Mesendoderm (in vitro differentiated cells): ENCODE results near the gene CDH24.

Experiments used
- DNase-seq: peaks from one replicate; pipeline ENCODE4 v3.0.0; 2013
- H2AK5ac ChIP-seq: 2 replicates; pipeline ENCODE4 v1.6.1; 2013; ENCODE audit warnings: low read length, inconsistent platforms
- H2BK120ac ChIP-seq: 2 replicates; pipeline ENCODE4 v1.6.1; 2013; ENCODE audit warnings: low read depth, mild to moderate bottlenecking, low read length, moderate library complexity, mixed read lengths
- H2BK15ac ChIP-seq: replicated peaks from 2 replicates; pipeline ENCODE4 v1.6.1; 2013; ENCODE audit warnings: low read depth, mild to moderate bottlenecking, moderate library complexity
- H2BK5ac ChIP-seq: 2 replicates; pipeline ENCODE4 v1.6.1; 2013; ENCODE audit warnings: low read length, inconsistent platforms
- H3K18ac ChIP-seq: 2 replicates; pipeline ENCODE4 v1.6.1; 2013; ENCODE audit warnings: mild to moderate bottlenecking, low read length, mixed read lengths
- H3K23ac ChIP-seq: one replicate; pipeline ENCODE4 v1.6.1; 2013; ENCODE audit warnings: low read length
- H3K27ac ChIP-seq: 2 replicates; pipeline ENCODE4 v1.5.1; 2013; ENCODE audit warnings: low read depth, mild to moderate bottlenecking, inconsistent platforms, low read length, moderate library complexity
- H3K27me3 ChIP-seq: 2 replicates; pipeline ENCODE4 v1.6.1; 2013; ENCODE audit warnings: low read length, control low read depth, mild to moderate bottlenecking, inconsistent platforms; ENCODE audit not compliant: insufficient read depth, poor library complexity
- H3K36me3 ChIP-seq: 2 replicates; pipeline ENCODE4 v1.6.1; 2013; ENCODE audit warnings: low read length, inconsistent platforms; ENCODE audit not compliant: control insufficient read depth, insufficient read depth
- H3K4ac ChIP-seq: one replicate; pipeline ENCODE4 v1.6.1; 2013; ENCODE audit warnings: low read depth, mild to moderate bottlenecking, low read length, moderate library complexity
- H3K4me1 ChIP-seq: 2 replicates; pipeline ENCODE4 v1.6.1; 2013; ENCODE audit warnings: low read depth, low read length, inconsistent platforms; ENCODE audit not compliant: control insufficient read depth
- H3K4me2 ChIP-seq: 2 replicates; pipeline ENCODE4 v1.6.1; 2013; ENCODE audit warnings: low read length
- H3K4me3 ChIP-seq: 2 replicates; pipeline ENCODE4 v1.5.1; 2013; ENCODE audit warnings: mild to moderate bottlenecking, low read length
- H3K56ac ChIP-seq: one replicate; pipeline ENCODE4 v1.6.1; 2013; ENCODE audit warnings: low read length
- H3K79me1 ChIP-seq: 2 replicates; pipeline ENCODE4 v1.6.1; 2013; ENCODE audit warnings: low read length, inconsistent platforms
- H3K79me2 ChIP-seq: 2 replicates; pipeline ENCODE4 v1.6.1; 2013; ENCODE audit warnings: mild to moderate bottlenecking, low read length; ENCODE audit not compliant: control insufficient read depth, insufficient read depth
- H3K9ac ChIP-seq: 2 replicates; pipeline ENCODE4 v1.6.1; 2013; ENCODE audit warnings: low read length, inconsistent platforms
- H4K5ac ChIP-seq: one replicate; pipeline ENCODE4 v1.6.1; 2013; ENCODE audit warnings: low read length
- H4K8ac ChIP-seq: one replicate; pipeline ENCODE4 v1.6.1; 2013; ENCODE audit warnings: low read depth, mild to moderate bottlenecking, control low read depth, low read length, moderate library complexity
- WGBS: extraction: QIAGEN DNeasy Blood & Tissue Kit; methylation state at CpG from one replicate; pipeline ENCODE4 v1.1.7; 2013; ENCODE audit warnings: low lambda C conversion rate, missing lambda C conversion rate; ENCODE audit not compliant: insufficient coverage; ENCODE audit errors: extremely low coverage; 5-methylcytosine and 5-hydroxymethylcytosine counted together

The CDH24 gene

DNA sequence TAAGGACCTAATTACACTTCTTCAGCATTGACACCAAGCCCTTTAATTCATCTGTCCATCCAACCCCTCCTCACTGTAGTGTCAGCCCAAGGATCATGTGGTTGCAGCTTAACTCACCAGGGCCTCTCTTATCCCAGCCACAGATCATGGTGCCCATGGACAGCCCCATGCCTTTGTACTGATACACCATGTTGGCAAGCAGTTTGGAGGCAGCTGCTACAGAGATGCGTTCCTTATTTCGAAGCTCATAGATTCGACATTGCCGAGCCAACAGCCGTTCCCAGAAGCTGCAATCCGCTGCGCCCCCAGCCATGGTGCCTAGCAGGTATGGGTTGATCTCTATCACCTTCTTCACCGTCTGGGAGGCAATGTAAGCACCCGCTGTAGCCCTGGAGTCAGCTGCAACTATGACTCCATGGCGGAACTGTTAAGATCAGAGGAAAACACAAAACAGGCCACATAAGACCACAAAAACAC is 24.0 kb downstream of the CDH24 start:
- peak overlapping the region; percentile 96 for H3K4me2 ChIP-seq
- H3K4ac ChIP-seq = no peak overlapping the region
- H2BK5ac ChIP-seq = no peak overlapping the region
- H2BK15ac ChIP-seq = no peak overlapping the region
- no peak overlapping the region for H3K23ac ChIP-seq
- H3K36me3 ChIP-seq = peaks cover 10% of the 10 kb centered on the region
- H3K9ac ChIP-seq = peak overlapping the region; percentile 99
- no peak overlapping the region for H2AK5ac ChIP-seq
- H3K56ac ChIP-seq = peak overlapping the region; percentile 98
- H3K27ac ChIP-seq = no peak overlapping the region
- no peak overlapping the region for H3K18ac ChIP-seq
- no peaks in the 10 kb centered on the region for H3K27me3 ChIP-seq
- H3K4me3 ChIP-seq = no peak overlapping the region
- H4K8ac ChIP-seq = no peak overlapping the region
- no peak overlapping the region for H2BK120ac ChIP-seq
- no peak for DNase-seq
- H4K5ac ChIP-seq = no peak overlapping the region
- no CpG with 5 or more reads among the region's 10 CpGs for WGBS
- peaks cover 14% of the 10 kb centered on the region for H3K79me1 ChIP-seq
- H3K79me2 ChIP-seq = peaks cover 26% of the 10 kb centered on the region
- peaks cover 2% of the 10 kb centered on the region for H3K4me1 ChIP-seq

DNA sequence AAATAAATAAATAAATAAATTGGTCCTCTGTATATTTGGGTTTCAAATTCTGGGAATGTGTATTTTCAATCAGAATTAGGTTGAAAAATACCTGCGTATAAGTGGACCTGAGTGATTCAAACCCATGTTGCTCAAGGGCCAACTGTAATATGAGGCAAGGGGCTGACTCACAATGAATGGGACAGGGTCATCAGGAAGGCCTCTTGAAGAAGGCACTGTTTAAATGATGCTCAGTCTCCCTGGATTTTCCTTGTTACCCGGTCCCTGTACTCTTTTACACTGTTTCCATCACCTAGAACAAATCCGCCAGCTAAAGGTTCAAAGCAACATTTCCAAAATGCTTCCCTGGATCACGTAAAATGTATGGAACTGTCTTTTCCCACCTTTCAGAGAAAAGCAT is 26.4 kb downstream of the CDH24 start:
- Histone ChIP-seq H3K23ac (no peak overlapping the region), H4K5ac (no peak overlapping the region), H2AK5ac (no peak overlapping the region), H3K4me3 (no peak overlapping the region), H2BK120ac (no peak overlapping the region), H3K79me2 (peaks cover 28% of the 10 kb centered on the region), H3K27ac (no peak overlapping the region), H3K79me1 (peaks cover 14% of the 10 kb centered on the region), H3K56ac (no peak overlapping the region), H3K9ac (no peak overlapping the region), H4K8ac (no peak overlapping the region), H3K36me3 (peaks cover 11% of the 10 kb centered on the region), H3K18ac (no peak overlapping the region), H3K4me2 (no peak overlapping the region), H3K27me3 (no peaks in the 10 kb centered on the region), H3K4me1 (peaks cover 4% of the 10 kb centered on the region), H2BK5ac (no peak overlapping the region), H2BK15ac (no peak overlapping the region), H3K4ac (no peak overlapping the region)
- DNase-seq = no peak
- WGBS = no CpG with 5 or more reads among the region's 4 CpGs

- peaks cover 12% of the 10 kb centered on the region for H3K36me3 ChIP-seq
- H2AK5ac ChIP-seq = no peak overlapping the region
- H3K18ac ChIP-seq = no peak overlapping the region
- no peak overlapping the region for H4K8ac ChIP-seq
- no peak overlapping the region for H3K56ac ChIP-seq
- no CpG with 5 or more reads among the region's 2 CpGs for WGBS
- H2BK120ac ChIP-seq = no peak overlapping the region
- H3K79me2 ChIP-seq = peaks cover 20% of the 10 kb centered on the region
- no peak overlapping the region for H3K4ac ChIP-seq
- DNase-seq = no peak
- no peak overlapping the region for H3K23ac ChIP-seq
- H3K27ac ChIP-seq = no peak overlapping the region
- no peaks in the 10 kb centered on the region for H3K27me3 ChIP-seq
- no peak overlapping the region for H2BK5ac ChIP-seq
- H3K4me2 ChIP-seq = no peak overlapping the region
- peaks cover 15% of the 10 kb centered on the region for H3K4me1 ChIP-seq
- H3K4me3 ChIP-seq = no peak overlapping the region
- no peak overlapping the region for H4K5ac ChIP-seq
- peaks cover 15% of the 10 kb centered on the region for H3K79me1 ChIP-seq
- no peak overlapping the region for H3K9ac ChIP-seq
- no peak overlapping the region for H2BK15ac ChIP-seq
Observed at GRCh38 chr14:23028799-23029198, 28.5 kb downstream of the CDH24 start.

DNA sequence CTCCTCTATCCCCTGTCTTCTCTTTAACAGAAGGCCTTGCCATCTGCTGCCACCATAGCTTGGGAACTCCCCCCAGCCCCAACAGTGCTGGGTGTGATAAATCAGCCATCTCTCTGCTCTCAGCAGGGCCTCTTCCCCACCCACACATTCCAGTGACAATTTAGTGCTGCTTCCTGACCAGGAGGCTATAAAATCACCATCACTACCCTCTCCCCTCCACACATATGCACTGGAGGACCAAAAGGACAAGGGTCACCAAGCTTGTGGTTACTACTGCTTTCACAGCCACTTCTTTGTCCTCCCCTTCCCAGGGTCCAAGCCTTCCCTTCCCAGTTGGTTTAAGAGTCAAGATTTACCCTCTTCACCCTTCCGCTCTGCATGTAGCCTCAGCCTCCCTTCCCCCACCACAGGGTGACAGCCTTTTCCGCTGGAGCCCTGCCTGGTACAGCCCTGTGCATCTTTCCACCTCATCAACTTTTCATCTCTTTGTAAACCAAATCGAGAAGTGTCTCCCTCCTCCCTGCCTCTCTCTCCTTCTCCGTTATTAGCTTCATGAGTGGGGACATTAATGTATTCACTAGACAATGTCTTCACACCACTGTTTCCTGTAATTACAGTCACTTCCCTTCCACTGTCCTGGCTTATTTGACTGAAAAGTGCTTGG is 32.0 kb downstream of the CDH24 start:
- no peak overlapping the region for H3K9ac ChIP-seq
- no peak overlapping the region for H3K18ac ChIP-seq
- H3K27me3 ChIP-seq = no peaks in the 10 kb centered on the region
- H3K4me3 ChIP-seq = no peak overlapping the region
- H3K4me1 ChIP-seq = peaks cover 32% of the 10 kb centered on the region
- no peak overlapping the region for H3K4ac ChIP-seq
- H4K5ac ChIP-seq = no peak overlapping the region
- H3K79me2 ChIP-seq = peaks cover 9% of the 10 kb centered on the region
- H3K56ac ChIP-seq = peak overlapping the region; percentile 34
- H2BK5ac ChIP-seq = no peak overlapping the region
- H2BK120ac ChIP-seq = no peak overlapping the region
- no peak overlapping the region for H4K8ac ChIP-seq
- H3K79me1 ChIP-seq = peaks cover 5% of the 10 kb centered on the region
- peak overlapping the region; percentile 10 for H3K27ac ChIP-seq
- WGBS = no CpG with 5 or more reads among the region's 4 CpGs
- no peak overlapping the region for H2BK15ac ChIP-seq
- H3K4me2 ChIP-seq = no peak overlapping the region
- H2AK5ac ChIP-seq = no peak overlapping the region
- peak; percentile 59 for DNase-seq
- peaks cover 7% of the 10 kb centered on the region for H3K36me3 ChIP-seq
- H3K23ac ChIP-seq = no peak overlapping the region

DNA sequence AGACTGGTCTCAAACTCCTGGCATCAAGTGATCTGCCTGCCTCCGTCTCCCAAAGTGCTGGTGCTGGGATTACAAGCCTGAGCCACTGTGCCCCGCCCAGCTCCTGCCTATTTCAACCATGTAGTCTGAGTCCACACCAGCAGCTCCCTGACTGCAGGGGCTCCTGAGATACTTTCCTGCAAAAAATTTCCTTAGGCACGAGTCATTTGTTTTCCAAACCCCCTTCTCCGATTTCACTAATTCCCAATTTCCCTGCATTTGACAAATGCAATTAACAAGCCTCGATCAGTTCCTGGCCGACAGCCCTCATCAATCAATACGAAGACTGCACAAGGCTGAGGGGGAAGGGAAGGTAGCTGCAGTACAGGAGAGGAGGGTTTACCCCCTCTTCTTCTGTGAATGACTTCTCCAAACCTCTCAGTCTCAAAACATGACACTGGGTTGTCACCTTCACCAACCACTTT is 32.7 kb downstream of the CDH24 start:
- Histone ChIP-seq H3K36me3 (peaks cover 7% of the 10 kb centered on the region), H4K5ac (no peak overlapping the region), H3K4me3 (no peak overlapping the region), H3K9ac (no peak overlapping the region), H2AK5ac (no peak overlapping the region), H3K27me3 (no peaks in the 10 kb centered on the region), H4K8ac (no peak overlapping the region), H3K79me1 (peaks cover 5% of the 10 kb centered on the region), H3K4me1 (peaks cover 32% of the 10 kb centered on the region), H3K23ac (no peak overlapping the region), H3K18ac (no peak overlapping the region), H3K27ac (peak overlapping the region; percentile 10), H2BK120ac (no peak overlapping the region), H3K4ac (no peak overlapping the region), H2BK15ac (no peak overlapping the region), H2BK5ac (no peak overlapping the region), H3K79me2 (peaks cover 9% of the 10 kb centered on the region), H3K4me2 (no peak overlapping the region), H3K56ac (peak overlapping the region; percentile 38)
- DNase-seq = no peak
- WGBS = no CpG with 5 or more reads among the region's 7 CpGs

GRCh38 chr14:23023795-23024152 is 33.5 kb downstream of the CDH24 start:
- Histone ChIP-seq H3K27ac (peak overlapping the region; percentile 62), H3K27me3 (no peaks in the 10 kb centered on the region), H2BK15ac (no peak overlapping the region), H3K4me3 (no peak overlapping the region), H3K4ac (no peak overlapping the region), H3K79me2 (peaks cover 5% of the 10 kb centered on the region), H3K4me1 (peaks cover 32% of the 10 kb centered on the region), H3K23ac (no peak overlapping the region), H2BK120ac (no peak overlapping the region), H4K5ac (peak overlapping the region; percentile 59), H4K8ac (no peak overlapping the region), H2BK5ac (peak overlapping the region; percentile 8), H2AK5ac (peak overlapping the region; percentile 90), H3K9ac (no peak overlapping the region), H3K56ac (peak overlapping the region; percentile 56), H3K4me2 (no peak overlapping the region), H3K79me1 (peaks cover 5% of the 10 kb centered on the region), H3K36me3 (peaks cover 4% of the 10 kb centered on the region), H3K18ac (no peak overlapping the region)
- WGBS = no CpG with 5 or more reads among the region's 2 CpGs
- no peak for DNase-seq
